ENCODE data around the gene SLC8B1. TPM values are rescaled to one million over a fixed set of nuclear protein-coding genes. Genes with fewer than 3 reads are reported as not detected.

The SLC8B1 gene
- total RNA-seq, 4 donors from 2014 or later: 76.5 to 256 (median 95.5) TPM

GRCh38 chr12:113301811-113302210 lies 33.1 kb downstream of the SLC8B1 start:
- Histone ChIP-seq H3K4me3 (no peak overlapping the region), H3K27ac (no peak overlapping the region), H3K27me3 (no peaks in the 10 kb centered on the region), H3K4me1 (peaks cover 0 to 9% (median 6%) of the 10 kb centered on the region in 4 donors), H3K36me3 (peaks cover 0 to 19% (median 4%) of the 10 kb centered on the region in 4 donors), H3K9me3 (no peaks in the 10 kb centered on the region)
- DNase-seq: no peak
- WGBS, 2 donors (ENCODE audit: low coverage in 1 of 2): 96% methylated on average over 6 of the region's 6 CpGs; no CpG with 5 or more reads in 1 of the 2 donors
- TF ChIP-seq POLR2A (IDR thresholded peaks at IDR 0.05) (no peak), CTCF (IDR thresholded peaks at IDR 0.05) (no peak), POLR2AphosphoS5 (IDR thresholded peaks at IDR 0.05) (no peak), EP300 (IDR thresholded peaks at IDR 0.05; ENCODE audit: low read depth) (no peak)
- in situ Hi-C loops (cut with MboI; ENCODE audit: low pct_ligation_motif_present in 1 of 4, low pct_unique_long_range_greater_than_20kb in 1 of 4, low sequenced_read_pairs in 3 of 4): no loop called here
- intact Hi-C loops (cut with DNase I; ENCODE audit: low total_unique reads): no loop called here

- no peaks in the 10 kb centered on the region for H3K27me3 ChIP-seq
- H3K9me3 ChIP-seq: no peaks in the 10 kb centered on the region
- TF ChIP-seq POLR2AphosphoS5 (IDR thresholded peaks at IDR 0.05) (peak in 1 of 3 donors; percentile 11), POLR2A (IDR thresholded peaks at IDR 0.05) (no peak), CTCF (IDR thresholded peaks at IDR 0.05) (no peak), EP300 (IDR thresholded peaks at IDR 0.05; ENCODE audit: low read depth) (no peak)
- DNase-seq: peak; percentile 30
- in situ Hi-C loops (cut with MboI; ENCODE audit: low pct_ligation_motif_present in 1 of 4, low pct_unique_long_range_greater_than_20kb in 1 of 4, low sequenced_read_pairs in 3 of 4): no loop called here
- peak overlapping the region; percentile 8 to 55 (median 44) for H3K27ac ChIP-seq
- H3K36me3 ChIP-seq: peaks cover 0 to 17% (median 6%) of the 10 kb centered on the region in 4 donors
- H3K4me1 ChIP-seq: peaks cover 0 to 9% (median 6%) of the 10 kb centered on the region in 4 donors
- H3K4me3 ChIP-seq: no peak overlapping the region
- WGBS, 2 donors (ENCODE audit: low coverage in 1 of 2): 40 to 56% methylated on average over 1 to 14 of the region's 14 CpGs
- intact Hi-C loops (cut with DNase I; ENCODE audit: low total_unique reads): no loop called here
Observed at GRCh38 chr12:113299619-113300237, 35.2 kb downstream of the SLC8B1 start.

- intact Hi-C loops (cut with DNase I; ENCODE audit: low total_unique reads) (no loop called here), in situ Hi-C loops (cut with MboI; ENCODE audit: low pct_ligation_motif_present in 1 of 4, low pct_unique_long_range_greater_than_20kb in 1 of 4, low sequenced_read_pairs in 3 of 4) (no loop called here)
- no peaks in the 10 kb centered on the region for H3K27me3 ChIP-seq
- no peak overlapping the region for H3K4me3 ChIP-seq
- peaks cover 0 to 9% (median 6%) of the 10 kb centered on the region in 4 donors for H3K4me1 ChIP-seq
- peaks cover 0 to 13% (median 5%) of the 10 kb centered on the region in 4 donors for H3K36me3 ChIP-seq
- TF ChIP-seq CTCF (IDR thresholded peaks at IDR 0.05) (no peak), EP300 (IDR thresholded peaks at IDR 0.05; ENCODE audit: low read depth) (no peak), POLR2AphosphoS5 (IDR thresholded peaks at IDR 0.05) (no peak), POLR2A (IDR thresholded peaks at IDR 0.05) (no peak)
- H3K27ac ChIP-seq: peak overlapping the region; percentile 8 to 55 (median 44)
- no peaks in the 10 kb centered on the region for H3K9me3 ChIP-seq
- DNase-seq: no peak
- WGBS, 2 donors (ENCODE audit: low coverage in 1 of 2): 77% methylated on average over 20 of the region's 20 CpGs; no CpG with 5 or more reads in 1 of the 2 donors
Observed at GRCh38 chr12:113298861-113299545, 35.9 kb downstream of the SLC8B1 start.

- in situ Hi-C loops (cut with MboI; ENCODE audit: low pct_ligation_motif_present in 1 of 4, low pct_unique_long_range_greater_than_20kb in 1 of 4, low sequenced_read_pairs in 3 of 4): no loop called here
- 68 to 100% methylated on average over 3 to 5 of the region's 5 CpGs for WGBS, 2 donors (ENCODE audit: low coverage in 1 of 2)
- intact Hi-C loops (cut with DNase I; ENCODE audit: low total_unique reads): no loop called here
- no peaks in the 10 kb centered on the region for H3K27me3 ChIP-seq
- H3K36me3 ChIP-seq: peaks cover 0 to 19% (median 5%) of the 10 kb centered on the region in 4 donors
- peaks cover 0 to 9% (median 6%) of the 10 kb centered on the region in 4 donors for H3K4me1 ChIP-seq
- no peaks in the 10 kb centered on the region for H3K9me3 ChIP-seq
- H3K27ac ChIP-seq: peak overlapping the region in 1 of 4 donors; percentile 41
- DNase-seq: no peak
- no peak for TF ChIP-seq EP300 (IDR thresholded peaks at IDR 0.05; ENCODE audit: low read depth)
- no peak for TF ChIP-seq CTCF (IDR thresholded peaks at IDR 0.05)
- no peak for TF ChIP-seq POLR2A (IDR thresholded peaks at IDR 0.05)
- no peak for TF ChIP-seq POLR2AphosphoS5 (IDR thresholded peaks at IDR 0.05)
- H3K4me3 ChIP-seq: no peak overlapping the region
Observed at GRCh38 chr12:113298472-113298817, 36.5 kb downstream of the SLC8B1 start.
